Glutamatergic neuron (in vitro differentiated cells): ENCODE data around the gene STARD3. TPM values are rescaled to one million over a fixed set of nuclear protein-coding genes. Genes with fewer than 3 reads are reported as not detected.

Experiments
- DNase-seq: peaks from one replicate; pipeline ENCODE4 v3.0.0; 2022
- H3K27ac Mint-ChIP-seq: one replicate; pipeline ENCODE4 v1.8.0; 2020; ENCODE audit warnings: mild to moderate bottlenecking, mixed read lengths, inconsistent platforms; ENCODE audit not compliant: unreplicated experiment
- H3K27me3 Mint-ChIP-seq: one replicate; pipeline ENCODE4 v1.8.0; 2020; ENCODE audit warnings: mild to moderate bottlenecking, moderate library complexity, mixed read lengths, inconsistent platforms; ENCODE audit not compliant: unreplicated experiment
- H3K36me3 Mint-ChIP-seq: one replicate; pipeline ENCODE4 v1.8.0; 2020; ENCODE audit warnings: mild to moderate bottlenecking, mixed read lengths, inconsistent platforms; ENCODE audit not compliant: unreplicated experiment
- H3K4me1 Mint-ChIP-seq: one replicate; pipeline ENCODE4 v1.8.0; 2020; ENCODE audit warnings: mild to moderate bottlenecking, low read depth, mixed read lengths, inconsistent platforms; ENCODE audit not compliant: unreplicated experiment
- H3K4me3 Mint-ChIP-seq: one replicate; pipeline ENCODE4 v1.8.0; 2020; ENCODE audit warnings: mild to moderate bottlenecking, mixed read lengths, inconsistent platforms; ENCODE audit not compliant: unreplicated experiment
- H3K9me3 Mint-ChIP-seq: one replicate; pipeline ENCODE4 v1.8.0; 2020; ENCODE audit warnings: mild to moderate bottlenecking, moderate library complexity, mixed read lengths, inconsistent platforms; ENCODE audit not compliant: unreplicated experiment
- total RNA-seq: library from RNA; stranded (reverse); fragmentation: NEBNext Ultra II Directional; extraction: Animal tissue kit (Norgen Biotek cat#: 25700); gene quantifications from one replicate; pipeline ENCODE4 v1.2.1, GENCODE V29; 2021; ENCODE audit not compliant: unreplicated experiment
- TF ChIP-seq, protein P1 (sequence below): fragments of 200-600 bp; sonication (generic); IDR thresholded peaks from one replicate; pipeline ENCODE4 v1.5.0; 2021; ENCODE audit not compliant: partially characterized antibody, unreplicated experiment

STARD3 gene
- total RNA-seq, 1 donor from 2014 or later: 48.0 TPM

DNA sequence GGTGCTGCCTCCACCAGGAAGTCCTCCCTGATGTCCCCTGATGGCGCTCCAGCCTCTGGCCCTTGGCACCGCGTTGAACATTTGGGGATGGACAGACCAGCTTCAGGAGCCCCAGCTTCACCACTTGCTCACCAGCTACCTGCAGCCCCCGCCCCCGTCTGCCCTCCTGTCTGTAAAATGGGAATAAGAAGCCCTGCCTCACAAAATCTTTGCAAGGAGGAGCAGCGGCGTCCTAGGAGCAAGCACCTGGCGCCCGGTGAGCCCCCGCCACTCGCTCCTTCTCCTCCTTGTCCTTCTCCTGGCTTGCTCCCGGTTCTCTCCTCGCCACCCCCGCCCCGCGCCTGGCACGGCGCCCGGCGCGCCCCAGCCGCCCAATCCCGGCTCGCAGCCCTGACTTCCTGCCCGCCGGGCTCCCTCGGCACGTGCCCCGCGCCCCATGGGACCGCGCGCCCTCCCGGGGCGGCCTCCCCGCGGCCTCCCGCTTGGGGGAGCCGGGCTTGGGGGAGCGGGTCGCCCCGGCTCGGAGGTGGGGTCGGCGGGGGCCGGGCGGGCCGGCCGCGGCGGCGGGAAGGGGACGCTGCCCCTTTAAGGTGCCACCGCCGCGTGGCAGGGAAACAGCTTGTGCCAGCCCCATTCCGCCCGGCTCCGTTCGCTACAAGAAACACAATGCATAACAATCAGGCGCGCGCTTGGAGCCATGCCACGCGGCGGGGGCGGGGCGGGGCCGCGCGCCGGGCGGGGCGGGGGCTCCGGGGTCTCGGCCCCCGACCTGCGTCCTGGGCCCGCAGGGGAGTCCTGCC lies 19.3 kb upstream of the STARD3 start:
- peaks cover 5% of the 10 kb centered on the region for H3K4me1 Mint-ChIP-seq
- TF ChIP-seq, protein P1, sequence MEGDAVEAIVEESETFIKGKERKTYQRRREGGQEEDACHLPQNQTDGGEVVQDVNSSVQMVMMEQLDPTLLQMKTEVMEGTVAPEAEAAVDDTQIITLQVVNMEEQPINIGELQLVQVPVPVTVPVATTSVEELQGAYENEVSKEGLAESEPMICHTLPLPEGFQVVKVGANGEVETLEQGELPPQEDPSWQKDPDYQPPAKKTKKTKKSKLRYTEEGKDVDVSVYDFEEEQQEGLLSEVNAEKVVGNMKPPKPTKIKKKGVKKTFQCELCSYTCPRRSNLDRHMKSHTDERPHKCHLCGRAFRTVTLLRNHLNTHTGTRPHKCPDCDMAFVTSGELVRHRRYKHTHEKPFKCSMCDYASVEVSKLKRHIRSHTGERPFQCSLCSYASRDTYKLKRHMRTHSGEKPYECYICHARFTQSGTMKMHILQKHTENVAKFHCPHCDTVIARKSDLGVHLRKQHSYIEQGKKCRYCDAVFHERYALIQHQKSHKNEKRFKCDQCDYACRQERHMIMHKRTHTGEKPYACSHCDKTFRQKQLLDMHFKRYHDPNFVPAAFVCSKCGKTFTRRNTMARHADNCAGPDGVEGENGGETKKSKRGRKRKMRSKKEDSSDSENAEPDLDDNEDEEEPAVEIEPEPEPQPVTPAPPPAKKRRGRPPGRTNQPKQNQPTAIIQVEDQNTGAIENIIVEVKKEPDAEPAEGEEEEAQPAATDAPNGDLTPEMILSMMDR: no peak
- H3K36me3 Mint-ChIP-seq: peaks cover 5% of the 10 kb centered on the region
- H3K9me3 Mint-ChIP-seq: peaks cover 2% of the 10 kb centered on the region
- no peak overlapping the region for H3K27ac Mint-ChIP-seq
- DNase-seq: no peak
- H3K27me3 Mint-ChIP-seq: no peaks in the 10 kb centered on the region
- H3K4me3 Mint-ChIP-seq: no peak overlapping the region

DNA sequence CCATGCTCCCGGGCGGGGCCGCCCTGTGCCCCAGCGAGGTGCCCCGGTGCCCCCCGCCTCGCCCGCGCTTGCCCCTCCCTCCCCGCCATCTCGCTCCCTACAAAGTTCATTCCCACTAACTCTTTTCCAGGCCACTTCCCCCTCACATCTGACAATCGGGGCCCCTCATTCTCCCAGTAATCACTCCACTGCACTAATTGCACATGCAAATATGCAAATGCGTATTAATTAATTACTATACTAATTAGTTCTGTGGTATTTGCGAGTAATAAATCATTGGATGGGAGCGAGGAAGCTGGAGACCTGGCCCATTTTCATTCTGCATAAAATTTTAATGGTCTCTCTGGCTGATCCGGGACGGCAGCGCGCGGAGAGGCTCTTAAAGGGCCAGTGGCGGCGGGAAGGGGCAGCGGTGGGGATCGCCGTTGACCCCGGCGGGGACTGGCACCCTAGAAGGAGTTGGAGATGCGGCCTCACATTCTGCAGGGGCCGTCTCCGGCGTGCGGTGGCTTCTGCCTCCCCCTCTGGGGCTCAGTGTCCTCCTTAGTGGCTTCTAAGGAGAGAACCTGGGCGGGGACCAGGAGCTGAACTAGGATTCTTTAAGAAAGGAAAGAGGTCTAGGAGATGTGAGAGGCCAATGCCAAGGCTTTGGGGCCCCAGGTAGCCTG lies 18.6 kb upstream of the STARD3 start:
- DNase-seq: no peak

DNA sequence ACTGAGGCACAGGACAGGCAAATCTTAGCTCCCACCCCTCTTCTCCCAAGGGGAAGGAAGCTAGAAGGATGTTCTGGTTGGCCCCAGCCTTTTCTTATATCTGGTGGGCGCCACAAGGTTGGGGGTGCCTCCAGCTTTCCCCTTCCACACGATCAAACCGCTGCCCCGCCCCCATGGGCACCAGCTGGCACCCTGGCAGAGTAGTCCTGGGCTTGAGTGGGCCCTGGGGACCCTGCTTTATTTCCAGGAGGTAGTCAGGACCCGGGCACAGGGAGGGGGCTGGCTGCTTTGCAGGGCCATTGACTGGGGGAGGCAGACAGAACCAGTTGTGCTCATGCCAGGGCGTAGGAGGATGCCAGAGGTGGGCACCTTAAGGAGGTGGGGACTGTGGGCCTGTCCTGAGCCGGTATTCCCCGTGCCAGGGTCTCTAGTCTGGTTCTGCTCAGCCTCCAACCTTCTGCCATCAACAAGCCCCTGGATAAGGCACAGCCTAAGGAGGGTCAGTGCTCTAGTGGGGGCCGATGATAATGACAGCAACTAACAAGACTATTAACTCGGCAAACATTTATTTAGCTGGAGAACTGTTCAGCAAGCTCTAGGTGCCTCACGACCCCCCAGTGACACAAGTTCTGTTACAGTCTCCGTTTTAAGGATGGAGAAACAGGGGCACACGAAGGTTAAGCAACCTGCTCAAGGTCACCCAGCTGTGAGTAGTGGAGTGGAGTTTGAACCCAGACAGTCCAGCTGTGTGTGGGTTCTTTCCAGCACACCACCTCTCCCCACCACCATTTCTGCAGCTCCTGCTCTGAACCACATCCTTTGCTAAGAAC lies 17.8 kb upstream of the STARD3 start:
- Mint-ChIP-seq H3K36me3 (peaks cover 5% of the 10 kb centered on the region), H3K4me3 (no peak overlapping the region), H3K4me1 (no peaks in the 10 kb centered on the region), H3K27ac (no peak overlapping the region), H3K9me3 (peaks cover 4% of the 10 kb centered on the region), H3K27me3 (no peaks in the 10 kb centered on the region)
- TF ChIP-seq, protein P1: no peak
- no peak for DNase-seq

More for the DNA sequence above, 18.6 kb upstream of the STARD3 start:
- H3K27ac Mint-ChIP-seq: no peak overlapping the region
- H3K36me3 Mint-ChIP-seq: peaks cover 5% of the 10 kb centered on the region
- H3K4me1 Mint-ChIP-seq: no peaks in the 10 kb centered on the region
- H3K9me3 Mint-ChIP-seq: peaks cover 4% of the 10 kb centered on the region
- peak overlapping the region; percentile 79 for H3K4me3 Mint-ChIP-seq
- H3K27me3 Mint-ChIP-seq: no peaks in the 10 kb centered on the region
- TF ChIP-seq, protein P1: no peak

DNA sequence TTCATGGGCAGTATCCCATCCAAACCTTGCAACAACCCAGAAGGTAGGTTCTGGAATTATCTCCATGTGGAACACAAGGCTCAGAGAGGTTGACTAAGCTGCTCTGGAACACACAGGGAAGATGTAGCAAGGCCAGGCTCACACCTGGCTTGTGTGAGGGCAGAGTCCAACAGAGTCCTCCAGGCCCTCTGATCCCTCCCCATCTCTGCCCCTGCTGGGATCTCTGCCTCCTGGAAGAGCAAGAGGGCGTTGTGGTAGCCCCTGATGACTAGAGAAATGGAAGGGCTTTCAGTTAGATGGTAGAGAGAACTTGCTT lies 17.2 kb upstream of the STARD3 start:
- peaks cover under 1% of the 10 kb centered on the region for H3K36me3 Mint-ChIP-seq
- no peak overlapping the region for H3K27ac Mint-ChIP-seq
- no peaks in the 10 kb centered on the region for H3K4me1 Mint-ChIP-seq
- peaks cover 2% of the 10 kb centered on the region for H3K27me3 Mint-ChIP-seq
- peaks cover 4% of the 10 kb centered on the region for H3K9me3 Mint-ChIP-seq
- TF ChIP-seq, protein P1: no peak
- DNase-seq: no peak
- H3K4me3 Mint-ChIP-seq: no peak overlapping the region
